HG03571 (cell line): ENCODE data around the gene DRG2.

Experiments
- ATAC-seq: cut with Tn5 transposase; IDR thresholded peaks from one replicate; pipeline ENCODE4 v1.9.1; 2021; ENCODE audit not compliant: unreplicated experiment

Gene DRG2

DNA sequence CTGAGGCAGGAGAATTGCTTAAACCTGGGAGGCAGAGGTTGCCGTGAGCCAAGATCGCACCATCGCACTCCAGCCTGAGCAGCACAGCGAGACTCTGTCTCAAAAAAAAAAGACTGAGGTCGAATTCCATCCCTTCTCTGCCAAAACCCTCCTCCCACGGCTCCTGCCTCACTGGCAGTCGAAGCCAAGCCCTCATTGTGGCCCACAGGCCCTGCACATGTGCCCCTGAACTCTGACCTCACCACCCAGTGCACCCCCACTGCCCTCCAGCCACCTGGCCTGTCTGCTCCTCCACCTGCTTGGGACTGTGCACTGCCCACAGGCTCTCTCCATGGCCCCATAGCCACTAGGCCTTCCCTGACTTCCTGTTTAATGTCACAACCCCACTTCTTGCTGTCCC is 27.8 kb downstream of the DRG2 start:
- no peak for ATAC-seq

GRCh38 chr17:18116078-18116477 is 28.3 kb downstream of the DRG2 start:
- ATAC-seq: no peak

DNA sequence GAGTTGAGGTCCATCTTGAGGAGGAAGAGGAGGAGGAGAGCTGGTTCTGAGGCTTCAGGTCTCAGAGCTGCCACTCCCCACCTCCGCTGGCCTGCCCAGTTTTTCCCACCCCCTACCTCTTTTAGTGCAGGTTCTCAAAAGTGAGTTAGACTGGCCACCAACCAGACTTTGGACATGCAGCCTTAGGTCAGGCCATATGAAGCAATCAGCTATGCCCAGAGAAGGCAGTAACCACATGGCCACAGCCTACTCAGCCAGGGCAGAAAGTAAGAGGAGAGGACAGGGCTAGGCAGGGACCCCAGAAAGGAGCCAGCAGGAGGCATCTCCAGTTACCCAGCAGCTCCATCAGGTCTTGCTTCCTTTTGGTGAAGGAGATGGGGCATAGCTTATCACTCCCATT is 29.8 kb downstream of the DRG2 start:
- ATAC-seq: no peak

- no peak for ATAC-seq
These were observed 30.5 kb downstream of the DRG2 start for GRCh38 chr17:18117982-18118975.

DNA sequence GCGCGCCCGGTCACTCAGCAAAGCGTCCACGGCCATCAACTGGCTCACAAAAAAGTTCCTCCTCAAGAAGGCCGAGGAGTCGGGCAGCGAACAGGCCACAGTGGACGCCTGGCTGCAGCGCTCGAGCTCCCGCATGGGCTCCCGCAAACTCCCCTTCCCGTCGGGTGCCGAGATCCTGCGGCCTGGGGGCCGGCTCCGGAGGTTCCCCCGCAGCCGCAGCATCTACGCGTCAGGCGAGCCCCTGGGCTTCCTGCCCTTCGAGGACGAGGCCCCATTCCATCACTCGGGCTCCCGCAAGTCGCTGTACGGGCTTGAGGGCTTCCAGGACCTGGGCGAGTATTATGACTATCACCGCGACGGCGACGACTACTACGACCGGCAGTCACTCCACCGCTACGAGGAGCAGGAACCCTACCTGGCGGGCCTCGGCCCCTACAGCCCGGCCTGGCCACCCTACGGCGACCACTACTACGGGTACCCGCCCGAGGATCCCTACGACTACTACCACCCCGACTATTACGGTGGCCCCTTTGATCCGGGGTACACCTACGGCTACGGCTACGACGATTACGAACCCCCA is 31.5 kb downstream of the DRG2 start:
- no peak for ATAC-seq

GRCh38 chr17:18119938-18120337 is 32.2 kb downstream of the DRG2 start:
- ATAC-seq: no peak

DNA sequence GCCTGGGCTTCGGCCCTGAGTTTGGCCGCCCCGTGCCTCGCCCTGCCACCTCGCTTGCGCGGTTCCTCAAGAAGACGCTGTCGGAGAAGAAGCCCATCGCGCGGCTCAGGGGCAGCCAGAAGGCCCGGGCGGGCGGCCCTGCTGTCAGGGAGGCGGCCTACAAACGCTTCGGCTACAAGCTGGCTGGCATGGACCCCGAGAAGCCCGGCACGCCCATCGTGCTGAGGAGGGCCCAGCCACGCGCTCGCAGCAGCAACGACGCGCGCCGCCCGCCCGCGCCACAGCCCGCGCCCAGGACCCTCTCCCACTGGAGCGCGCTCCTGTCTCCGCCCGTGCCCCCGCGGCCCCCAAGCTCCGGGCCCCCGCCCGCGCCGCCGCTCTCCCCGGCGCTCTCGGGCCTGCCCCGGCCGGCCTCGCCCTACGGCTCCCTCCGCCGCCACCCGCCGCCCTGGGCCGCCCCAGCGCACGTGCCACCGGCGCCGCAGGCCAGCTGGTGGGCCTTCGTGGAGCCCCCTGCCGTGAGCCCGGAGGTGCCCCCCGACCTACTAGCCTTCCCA is 32.8 kb downstream of the DRG2 start:
- ATAC-seq: no peak

GRCh38 chr17:18121144-18121910 is 33.6 kb downstream of the DRG2 start:
- no peak for ATAC-seq

DNA sequence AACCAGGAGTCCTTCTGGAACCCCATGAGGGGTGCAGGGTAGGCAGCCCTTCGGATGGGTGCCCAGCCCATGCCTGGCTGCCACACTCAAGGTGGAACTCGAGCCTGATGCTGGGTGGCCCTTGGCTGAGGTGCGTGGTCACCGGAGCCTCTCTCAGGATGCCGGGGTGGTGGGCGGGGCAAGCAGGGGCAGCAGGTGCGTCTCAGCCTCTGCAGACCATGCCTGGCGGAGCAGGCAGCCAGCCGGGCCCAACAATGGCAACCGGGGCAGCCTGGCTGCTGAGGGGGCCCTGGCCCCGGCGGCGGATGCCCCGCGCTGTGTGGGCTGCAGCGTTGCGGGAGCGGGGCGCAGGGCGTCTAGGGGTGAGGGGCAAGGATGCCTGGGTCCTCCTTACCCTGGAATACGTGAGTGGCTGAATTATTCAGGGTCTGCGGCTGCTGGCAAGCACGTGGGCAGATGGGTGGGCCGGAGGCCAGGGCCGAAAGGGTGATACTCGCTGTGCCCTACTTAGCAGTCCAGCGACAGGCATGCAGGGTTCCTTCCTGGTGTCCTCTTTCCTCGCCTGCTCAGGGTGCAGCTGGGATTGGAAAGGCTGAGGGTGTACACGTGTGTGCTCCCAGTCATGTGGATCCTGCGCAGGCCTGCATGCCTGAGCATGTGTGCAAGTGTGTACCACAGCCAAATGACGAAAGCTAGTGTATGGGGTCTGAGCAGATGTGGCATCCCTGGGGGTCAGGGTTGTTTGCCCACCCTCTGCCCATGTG is 35.4 kb downstream of the DRG2 start:
- ATAC-seq: no peak

DNA sequence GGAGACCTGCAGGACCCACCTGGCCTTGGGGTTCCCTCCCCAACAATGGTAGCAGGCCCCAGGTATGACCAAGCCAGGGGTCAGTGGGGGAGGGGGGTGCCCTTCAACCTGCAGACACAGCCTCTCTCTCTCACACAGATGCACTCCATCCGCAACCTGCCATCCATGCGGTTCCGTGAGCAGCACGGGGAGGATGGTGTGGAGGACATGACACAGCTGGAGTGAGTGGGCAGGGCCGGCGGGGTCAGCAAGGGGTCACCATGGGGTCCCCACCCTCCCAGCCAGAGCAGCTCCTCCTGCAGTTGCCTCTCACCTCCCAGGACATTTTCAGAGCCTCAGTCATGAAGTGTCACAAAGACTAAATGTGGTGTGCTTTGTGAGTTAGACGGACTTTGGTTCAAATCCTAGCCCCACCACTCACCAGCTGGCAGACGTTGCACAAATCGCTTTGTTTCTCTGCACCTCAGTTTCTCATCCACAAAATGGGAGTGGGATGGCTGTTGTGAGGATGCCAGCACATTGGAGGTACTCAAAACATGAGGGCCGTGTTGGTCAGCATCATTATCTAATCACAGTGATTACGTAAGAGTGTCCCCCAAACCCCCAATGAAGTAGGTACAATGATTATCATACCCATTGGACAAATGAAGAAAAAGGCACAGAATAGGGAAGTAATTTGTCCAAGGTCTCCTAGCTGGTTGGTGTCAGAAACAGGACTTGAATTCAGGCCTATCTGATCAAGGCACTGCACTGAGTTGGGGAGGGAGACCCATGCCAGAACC is 36.8 kb downstream of the DRG2 start:
- no peak for ATAC-seq

DNA sequence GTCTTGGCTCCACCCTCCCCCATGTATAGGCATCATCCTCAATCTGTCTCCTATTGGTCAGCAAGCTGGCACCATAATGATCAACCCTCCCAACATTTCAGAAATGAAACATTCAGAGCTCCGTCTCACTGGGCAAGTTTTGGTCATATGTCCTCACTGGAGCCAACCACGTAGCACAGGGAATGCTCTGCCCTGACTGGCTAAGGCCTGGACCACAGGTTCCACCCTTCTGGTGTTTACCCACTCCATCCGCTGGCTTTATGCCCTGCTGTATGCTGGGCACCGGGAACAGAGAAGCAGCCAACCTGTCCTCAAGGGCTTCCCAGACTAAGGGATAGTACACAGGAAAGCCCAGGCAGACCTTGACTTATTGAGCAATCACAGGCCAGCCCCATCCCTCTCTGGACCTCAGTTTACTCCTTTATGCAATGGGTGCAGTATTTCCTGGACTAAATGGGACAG is 41.3 kb downstream of the DRG2 start:
- ATAC-seq: no peak

DNA sequence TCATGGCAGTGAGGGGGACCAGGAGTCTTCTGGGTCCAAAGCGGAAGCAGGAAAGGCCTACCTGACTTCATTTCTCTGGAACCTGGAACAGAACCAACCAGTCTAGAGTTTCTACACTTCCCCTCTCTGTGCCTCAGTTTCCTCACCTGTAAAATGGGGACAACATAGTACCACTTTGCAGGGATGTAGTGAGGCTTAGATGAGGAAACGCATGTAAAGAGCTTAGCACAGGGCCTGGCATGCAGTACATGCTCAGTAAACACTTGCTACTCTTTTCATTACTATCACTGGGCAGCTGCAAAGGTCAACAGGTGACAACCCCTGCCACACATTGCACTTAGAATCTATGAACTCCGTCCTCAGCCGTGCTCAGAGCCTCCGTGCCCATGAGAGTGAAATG is 45.0 kb downstream of the DRG2 start:
- ATAC-seq: no peak

GRCh38 chr17:18136357-18136756 is 48.6 kb downstream of the DRG2 start:
- no peak for ATAC-seq

GRCh38 chr17:18138065-18138749 is 50.5 kb downstream of the DRG2 start:
- no peak for ATAC-seq

DNA sequence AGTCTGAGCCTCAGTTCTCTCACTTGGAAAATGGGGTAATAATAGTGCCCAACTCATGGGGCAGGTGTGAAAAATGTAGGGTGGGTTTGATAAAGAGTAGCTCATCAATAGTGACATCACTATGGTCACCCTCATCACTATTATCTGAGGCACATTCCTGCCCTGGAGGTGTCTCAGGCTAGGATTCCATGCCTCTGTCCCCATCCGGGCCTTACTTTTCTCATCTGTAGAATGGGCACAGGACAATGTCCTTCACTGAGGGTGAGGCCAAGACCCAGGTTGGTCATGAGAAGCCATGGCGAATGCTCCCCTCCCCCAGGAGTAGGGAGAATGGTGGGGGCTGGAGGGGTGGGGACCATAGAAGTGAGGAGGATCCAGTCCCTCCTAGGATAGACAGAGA is 51.3 kb downstream of the DRG2 start:
- ATAC-seq: no peak

DNA sequence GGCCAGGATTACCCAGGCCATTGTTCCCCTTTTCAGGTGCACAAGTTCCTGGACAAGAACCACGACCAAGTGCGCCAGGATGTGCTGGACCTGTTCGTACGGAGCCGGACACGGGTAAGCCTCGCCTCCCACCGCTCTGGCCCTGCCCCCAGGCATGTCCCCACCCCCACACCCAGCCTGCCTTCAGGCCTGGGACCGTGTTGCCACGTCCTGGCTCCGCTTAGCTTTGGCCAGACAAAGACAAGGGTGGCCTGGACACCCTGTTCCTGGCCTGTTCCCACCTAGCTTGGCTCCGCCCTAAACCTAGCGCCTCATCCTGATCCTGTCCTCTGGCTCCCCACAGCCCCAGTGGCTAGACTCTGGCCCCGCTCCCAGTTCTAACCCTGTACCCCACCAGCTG is 51.8 kb downstream of the DRG2 start:
- ATAC-seq: no peak

DNA sequence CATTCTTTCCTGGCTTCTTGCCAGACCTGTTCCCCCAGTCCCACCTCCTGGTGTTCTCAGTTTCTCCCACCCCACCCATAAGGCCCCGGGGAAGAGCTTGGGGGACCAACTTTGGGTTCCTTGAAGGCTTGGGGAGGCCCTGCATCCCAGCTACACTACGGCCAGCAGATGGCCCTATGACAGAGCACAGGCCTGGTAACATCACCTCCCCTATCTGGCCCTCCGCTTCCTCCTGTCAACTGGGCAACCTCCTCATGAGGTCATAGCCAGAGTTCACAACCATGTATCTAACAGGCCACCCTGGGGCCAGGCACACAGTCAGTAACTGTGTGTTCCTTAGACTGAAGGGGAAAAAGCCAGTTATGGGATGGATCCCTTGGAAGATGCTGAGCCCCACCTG is 52.2 kb downstream of the DRG2 start:
- ATAC-seq: no peak

- no peak for ATAC-seq
These were observed 52.9 kb downstream of the DRG2 start for GRCh38 chr17:18140648-18141047.

- no peak for ATAC-seq
These were observed 53.6 kb downstream of the DRG2 start for GRCh38 chr17:18141210-18141803.
